ENCODE results near the gene DOK6.

Gene DOK6

GRCh38 chr18:69492861-69493260 is 92.2 kb downstream of the DOK6 start:
- DNase-seq = no peak
- peaks cover 0 to 3% (median 0%) of the 10 kb centered on the region in 5 experiments for H3K9me3 ChIP-seq (ENCODE audit: control extremely low read depth in 1 of 5, control insufficient read depth in 4 of 5, insufficient read depth in 2 of 5, low read depth in 1 of 5, low read length in 4 of 5)
- H3K27ac ChIP-seq (ENCODE audit: insufficient read depth in 1 of 2, low read depth in 1 of 2, low read length in 2 of 2, poor library complexity in 1 of 2, severe bottlenecking in 2 of 2) = no peak overlapping the region
- no CpG with 5 or more reads among the region's 2 CpGs for WGBS (ENCODE audit: insufficient coverage)
- H3K4me3 ChIP-seq (ENCODE audit: control insufficient read depth in 1 of 7, extremely low read depth in 1 of 7, insufficient read depth in 4 of 7, low read depth in 2 of 7, low read length in 6 of 7) = no peak overlapping the region
- ChIA-PET POLR2A (no interaction called here), CTCF (no interaction called here)
- no peaks in the 10 kb centered on the region for H3K27me3 ChIP-seq (replicated peaks in 2 of 5; ENCODE audit: control insufficient read depth in 4 of 5, insufficient read depth in 5 of 5, low read length in 4 of 5)
- H3K4me1 ChIP-seq (ENCODE audit: control extremely low read depth in 1 of 4, control insufficient read depth in 4 of 4, insufficient read depth in 4 of 4, low read length in 3 of 4) = no peaks in the 10 kb centered on the region
- no peaks in the 10 kb centered on the region for H3K36me3 ChIP-seq (ENCODE audit: control insufficient read depth in 4 of 4, insufficient read depth in 4 of 4, low read length in 3 of 4)

DNA sequence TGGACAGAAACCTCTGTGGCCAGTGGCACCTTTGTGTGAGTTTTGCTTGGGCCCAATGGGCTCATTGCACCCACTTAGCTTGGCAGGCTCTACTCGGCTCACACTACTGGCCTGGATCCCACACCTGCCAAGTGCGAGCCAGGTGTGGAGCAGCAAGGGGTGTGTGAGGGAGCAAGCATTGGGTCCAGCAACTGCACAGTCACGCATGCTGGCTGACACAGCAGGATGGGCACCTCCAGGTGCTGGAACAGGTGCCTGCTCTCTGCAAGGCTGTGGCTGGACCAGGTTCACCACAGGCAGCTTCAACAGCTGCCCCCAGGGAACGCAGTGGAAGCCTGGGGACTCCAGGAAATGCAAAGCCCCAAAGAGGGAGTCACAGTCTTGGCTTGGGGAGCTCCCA is 94.2 kb downstream of the DOK6 start:
- WGBS (ENCODE audit: insufficient coverage) = no CpG with 5 or more reads among the region's 4 CpGs

DNA sequence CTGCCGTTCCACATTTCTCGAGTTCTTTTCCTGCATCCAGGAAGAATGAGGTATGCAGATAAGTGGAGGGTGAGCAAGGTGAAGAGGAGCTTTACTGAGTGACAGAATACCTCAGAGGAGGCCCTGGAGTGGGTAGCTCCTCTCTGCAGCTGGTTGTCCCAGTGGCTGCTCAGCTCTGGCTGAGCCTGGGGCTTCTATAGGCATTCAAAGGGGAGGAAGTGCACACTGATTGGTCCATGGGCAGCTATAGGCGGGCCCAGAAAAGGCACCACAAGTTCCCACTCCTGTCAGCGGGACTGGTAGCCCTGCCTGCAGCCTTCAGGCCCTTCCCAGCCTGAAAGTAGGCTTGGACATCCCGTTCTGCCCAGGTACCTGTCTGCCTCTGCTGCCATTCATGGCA is 94.7 kb downstream of the DOK6 start:
- H3K27me3 ChIP-seq (replicated peaks in 2 of 5; ENCODE audit: control insufficient read depth in 4 of 5, insufficient read depth in 5 of 5, low read length in 4 of 5) = no peaks in the 10 kb centered on the region
- no peak for DNase-seq
- ChIA-PET CTCF (no interaction called here), POLR2A (no interaction called here)
- WGBS (ENCODE audit: insufficient coverage) = 81% methylated on average over 5 of the region's 5 CpGs
- H3K27ac ChIP-seq (ENCODE audit: insufficient read depth in 1 of 2, low read depth in 1 of 2, low read length in 2 of 2, poor library complexity in 1 of 2, severe bottlenecking in 2 of 2) = no peak overlapping the region
- no peaks in the 10 kb centered on the region for H3K4me1 ChIP-seq (ENCODE audit: control extremely low read depth in 1 of 4, control insufficient read depth in 4 of 4, insufficient read depth in 4 of 4, low read length in 3 of 4)
- H3K36me3 ChIP-seq (ENCODE audit: control insufficient read depth in 4 of 4, insufficient read depth in 4 of 4, low read length in 3 of 4) = no peaks in the 10 kb centered on the region
- H3K4me3 ChIP-seq (ENCODE audit: control insufficient read depth in 1 of 7, extremely low read depth in 1 of 7, insufficient read depth in 4 of 7, low read depth in 2 of 7, low read length in 6 of 7) = no peak overlapping the region
- H3K9me3 ChIP-seq (ENCODE audit: control extremely low read depth in 1 of 5, control insufficient read depth in 4 of 5, insufficient read depth in 2 of 5, low read depth in 1 of 5, low read length in 4 of 5) = peaks cover 0 to 3% (median 0%) of the 10 kb centered on the region in 5 experiments

More for the DNA sequence above, 94.2 kb downstream of the DOK6 start:
- ChIA-PET POLR2A (no interaction called here), CTCF (no interaction called here)
- H3K4me3 ChIP-seq (ENCODE audit: control insufficient read depth in 1 of 7, extremely low read depth in 1 of 7, insufficient read depth in 4 of 7, low read depth in 2 of 7, low read length in 6 of 7) = no peak overlapping the region
- H3K27me3 ChIP-seq (replicated peaks in 2 of 5; ENCODE audit: control insufficient read depth in 4 of 5, insufficient read depth in 5 of 5, low read length in 4 of 5) = no peaks in the 10 kb centered on the region
- peaks cover 0 to 3% (median 0%) of the 10 kb centered on the region in 5 experiments for H3K9me3 ChIP-seq (ENCODE audit: control extremely low read depth in 1 of 5, control insufficient read depth in 4 of 5, insufficient read depth in 2 of 5, low read depth in 1 of 5, low read length in 4 of 5)
- DNase-seq = no peak
- no peak overlapping the region for H3K27ac ChIP-seq (ENCODE audit: insufficient read depth in 1 of 2, low read depth in 1 of 2, low read length in 2 of 2, poor library complexity in 1 of 2, severe bottlenecking in 2 of 2)
- no peaks in the 10 kb centered on the region for H3K4me1 ChIP-seq (ENCODE audit: control extremely low read depth in 1 of 4, control insufficient read depth in 4 of 4, insufficient read depth in 4 of 4, low read length in 3 of 4)
- no peaks in the 10 kb centered on the region for H3K36me3 ChIP-seq (ENCODE audit: control insufficient read depth in 4 of 4, insufficient read depth in 4 of 4, low read length in 3 of 4)

DNA sequence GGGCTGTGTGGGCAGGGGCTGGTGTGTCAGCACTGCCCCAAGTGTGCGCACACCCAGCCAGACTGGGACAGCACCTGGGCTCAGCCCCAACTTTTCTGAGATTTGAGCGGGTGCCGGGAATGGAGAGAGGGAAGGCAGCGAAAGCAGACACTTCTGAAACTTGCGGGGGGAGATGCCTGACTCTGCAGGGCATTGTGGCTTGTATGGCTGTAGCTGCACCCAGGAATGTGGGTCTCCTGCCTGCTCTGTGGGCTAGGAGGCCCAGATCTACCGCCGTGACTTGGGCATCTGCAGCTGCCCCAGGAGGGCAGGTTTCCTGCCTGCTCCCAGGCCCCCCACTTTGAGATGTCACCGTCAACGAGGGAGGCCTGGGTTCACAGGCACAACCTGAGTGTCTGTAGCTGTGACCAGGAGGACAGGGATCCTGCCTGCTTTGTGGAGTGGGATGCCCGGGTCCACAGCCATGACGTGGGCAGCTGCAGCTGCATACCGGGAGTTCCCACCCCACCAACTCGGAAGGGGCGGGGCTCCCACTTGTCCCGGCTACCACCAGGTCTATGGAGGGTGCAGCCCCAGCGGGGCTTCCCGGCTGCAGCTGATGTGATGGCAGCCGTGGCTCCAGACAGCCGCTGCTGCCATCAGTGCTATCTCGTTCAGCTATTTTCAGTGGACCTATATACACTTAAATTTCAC is 95.3 kb downstream of the DOK6 start:
- POLR2A ChIA-PET = no interaction called here
- H3K9me3 ChIP-seq (ENCODE audit: control extremely low read depth in 1 of 5, control insufficient read depth in 4 of 5, insufficient read depth in 2 of 5, low read depth in 1 of 5, low read length in 4 of 5) = peaks cover 0 to 3% (median 0%) of the 10 kb centered on the region in 5 experiments
- H3K36me3 ChIP-seq (ENCODE audit: control insufficient read depth in 4 of 4, insufficient read depth in 4 of 4, low read length in 3 of 4) = no peaks in the 10 kb centered on the region
- no peaks in the 10 kb centered on the region for H3K27me3 ChIP-seq (replicated peaks in 2 of 5; ENCODE audit: control insufficient read depth in 4 of 5, insufficient read depth in 5 of 5, low read length in 4 of 5)
- H3K4me3 ChIP-seq (ENCODE audit: control insufficient read depth in 1 of 7, extremely low read depth in 1 of 7, insufficient read depth in 4 of 7, low read depth in 2 of 7, low read length in 6 of 7) = no peak overlapping the region
- CTCF ChIA-PET = no interaction called here
- DNase-seq = no peak
- H3K27ac ChIP-seq (ENCODE audit: insufficient read depth in 1 of 2, low read depth in 1 of 2, low read length in 2 of 2, poor library complexity in 1 of 2, severe bottlenecking in 2 of 2) = no peak overlapping the region
- H3K4me1 ChIP-seq (ENCODE audit: control extremely low read depth in 1 of 4, control insufficient read depth in 4 of 4, insufficient read depth in 4 of 4, low read length in 3 of 4) = no peaks in the 10 kb centered on the region
- WGBS (ENCODE audit: insufficient coverage) = 92% methylated on average over 20 of the region's 20 CpGs

DNA sequence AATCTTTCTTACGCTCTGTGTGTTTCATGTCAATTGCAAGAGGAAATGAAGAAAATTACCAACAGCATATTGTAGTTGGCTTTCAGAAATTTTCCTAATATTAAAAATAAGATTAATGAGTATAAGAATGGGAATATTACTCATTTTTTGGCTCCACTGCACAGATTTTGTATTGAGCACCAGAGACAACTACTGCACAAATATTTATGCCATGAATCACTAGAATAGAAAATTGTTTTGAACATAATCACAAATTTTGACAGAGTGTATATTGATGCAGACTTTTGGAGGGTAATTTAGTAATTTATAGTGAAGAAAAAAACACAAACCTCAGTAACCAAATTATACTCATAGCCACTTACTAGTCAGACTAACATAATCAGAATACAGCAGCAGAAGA is 118.3 kb downstream of the DOK6 start:
- Histone ChIP-seq H3K9me3 (ENCODE audit: control extremely low read depth in 1 of 5, control insufficient read depth in 4 of 5, insufficient read depth in 2 of 5, low read depth in 1 of 5, low read length in 4 of 5) (no peaks in the 10 kb centered on the region), H3K4me3 (ENCODE audit: control insufficient read depth in 1 of 7, extremely low read depth in 1 of 7, insufficient read depth in 4 of 7, low read depth in 2 of 7, low read length in 6 of 7) (no peak overlapping the region), H3K27ac (ENCODE audit: insufficient read depth in 1 of 2, low read depth in 1 of 2, low read length in 2 of 2, poor library complexity in 1 of 2, severe bottlenecking in 2 of 2) (no peak overlapping the region), H3K27me3 (replicated peaks in 2 of 5; ENCODE audit: control insufficient read depth in 4 of 5, insufficient read depth in 5 of 5, low read length in 4 of 5) (no peaks in the 10 kb centered on the region), H3K4me1 (ENCODE audit: control extremely low read depth in 1 of 4, control insufficient read depth in 4 of 4, insufficient read depth in 4 of 4, low read length in 3 of 4) (no peaks in the 10 kb centered on the region), H3K36me3 (ENCODE audit: control insufficient read depth in 4 of 4, insufficient read depth in 4 of 4, low read length in 3 of 4) (no peaks in the 10 kb centered on the region)
- WGBS (ENCODE audit: insufficient coverage) = no CpG with 5 or more reads among the region's 1 CpG
- POLR2A ChIA-PET = no interaction called here
- CTCF ChIA-PET = no interaction called here
- DNase-seq = no peak

DNA sequence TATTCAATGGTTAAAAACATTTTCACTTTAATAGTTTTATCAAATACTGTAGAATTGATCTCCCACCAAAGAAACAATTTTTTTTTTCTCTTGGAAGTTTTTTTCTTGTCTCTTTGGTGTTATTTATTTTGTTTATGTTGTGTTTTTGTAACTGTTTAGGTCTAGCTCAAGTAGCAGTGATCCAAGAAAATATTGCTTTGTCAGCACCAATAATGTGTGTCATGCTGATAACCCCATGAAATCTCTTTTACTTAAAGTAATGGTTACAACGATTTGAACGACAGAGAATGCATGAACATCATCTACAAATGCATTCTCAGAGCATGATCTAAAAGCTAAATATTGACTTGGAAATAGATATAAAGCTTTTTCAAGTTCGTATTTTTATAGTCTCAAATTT is 122.9 kb downstream of the DOK6 start:
- no CpG with 5 or more reads among the region's 3 CpGs for WGBS (ENCODE audit: insufficient coverage)
- Histone ChIP-seq H3K36me3 (ENCODE audit: control insufficient read depth in 4 of 4, insufficient read depth in 4 of 4, low read length in 3 of 4) (no peaks in the 10 kb centered on the region), H3K27ac (ENCODE audit: insufficient read depth in 1 of 2, low read depth in 1 of 2, low read length in 2 of 2, poor library complexity in 1 of 2, severe bottlenecking in 2 of 2) (no peak overlapping the region), H3K27me3 (replicated peaks in 2 of 5; ENCODE audit: control insufficient read depth in 4 of 5, insufficient read depth in 5 of 5, low read length in 4 of 5) (no peaks in the 10 kb centered on the region), H3K9me3 (ENCODE audit: control extremely low read depth in 1 of 5, control insufficient read depth in 4 of 5, insufficient read depth in 2 of 5, low read depth in 1 of 5, low read length in 4 of 5) (peaks cover 0 to 4% (median 0%) of the 10 kb centered on the region in 5 experiments), H3K4me1 (ENCODE audit: control extremely low read depth in 1 of 4, control insufficient read depth in 4 of 4, insufficient read depth in 4 of 4, low read length in 3 of 4) (no peaks in the 10 kb centered on the region), H3K4me3 (ENCODE audit: control insufficient read depth in 1 of 7, extremely low read depth in 1 of 7, insufficient read depth in 4 of 7, low read depth in 2 of 7, low read length in 6 of 7) (no peak overlapping the region)
- ChIA-PET POLR2A (no interaction called here), CTCF (no interaction called here)
- no peak for DNase-seq

DNA sequence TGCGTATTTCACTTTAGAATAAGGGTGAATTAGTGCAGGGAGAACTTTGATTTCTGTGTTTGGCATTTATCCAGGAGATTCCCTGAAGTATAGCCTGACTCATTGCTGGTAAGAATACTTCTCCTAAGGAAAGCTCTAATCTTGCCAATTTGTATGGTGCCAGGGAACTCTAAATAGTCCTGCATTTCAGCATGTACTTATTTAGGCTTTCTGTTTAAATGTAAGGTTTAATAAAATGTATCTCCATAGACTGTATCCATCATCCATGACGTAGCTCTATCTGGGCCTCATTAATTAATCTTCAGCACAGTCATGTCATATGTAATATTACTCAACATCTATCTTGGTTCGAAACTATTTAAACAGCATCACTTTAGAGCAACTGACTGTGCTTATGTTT is 127.7 kb downstream of the DOK6 start:
- no peaks in the 10 kb centered on the region for H3K27me3 ChIP-seq (replicated peaks in 2 of 5; ENCODE audit: control insufficient read depth in 4 of 5, insufficient read depth in 5 of 5, low read length in 4 of 5)
- no peaks in the 10 kb centered on the region for H3K4me1 ChIP-seq (ENCODE audit: control extremely low read depth in 1 of 4, control insufficient read depth in 4 of 4, insufficient read depth in 4 of 4, low read length in 3 of 4)
- no peak overlapping the region for H3K4me3 ChIP-seq (ENCODE audit: control insufficient read depth in 1 of 7, extremely low read depth in 1 of 7, insufficient read depth in 4 of 7, low read depth in 2 of 7, low read length in 6 of 7)
- no peak overlapping the region for H3K27ac ChIP-seq (ENCODE audit: insufficient read depth in 1 of 2, low read depth in 1 of 2, low read length in 2 of 2, poor library complexity in 1 of 2, severe bottlenecking in 2 of 2)
- 83% methylated on average over 3 of the region's 3 CpGs for WGBS (ENCODE audit: insufficient coverage)
- H3K9me3 ChIP-seq (ENCODE audit: control extremely low read depth in 1 of 5, control insufficient read depth in 4 of 5, insufficient read depth in 2 of 5, low read depth in 1 of 5, low read length in 4 of 5) = peaks cover 0 to 4% (median 0%) of the 10 kb centered on the region in 5 experiments
- DNase-seq = no peak
- CTCF ChIA-PET = no interaction called here
- no peaks in the 10 kb centered on the region for H3K36me3 ChIP-seq (ENCODE audit: control insufficient read depth in 4 of 4, insufficient read depth in 4 of 4, low read length in 3 of 4)
- POLR2A ChIA-PET = no interaction called here

Measured in common myeloid progenitor, CD34-positive (primary cell).